IgD-negative memory B cell (primary cell): Measurements from ENCODE around the gene DIPK1B. TPM values are rescaled to one million over a fixed set of nuclear protein-coding genes. Genes with fewer than 3 reads are reported as not detected.

ENCODE experiments used
- H3K27ac Mint-ChIP-seq, 3 donors: one replicate each; pipeline ENCODE4 v1.8.0; 2020 to 2022; ENCODE audit warnings: mild to moderate bottlenecking in 3 of 3, mixed read lengths in 3 of 3, moderate library complexity in 1 of 3
- H3K27me3 Mint-ChIP-seq: one replicate; pipeline ENCODE4 v1.8.0; 2021; ENCODE audit warnings: mixed read lengths
- H3K36me3 Mint-ChIP-seq: one replicate; pipeline ENCODE4 v1.8.0; 2020; ENCODE audit warnings: mild to moderate bottlenecking, mixed read lengths
- H3K4me1 Mint-ChIP-seq, 3 donors: one replicate each; pipeline ENCODE4 v1.8.0; 2020 to 2022; ENCODE audit warnings: mixed read lengths in 3 of 3, mild to moderate bottlenecking in 1 of 3
- H3K4me3 Mint-ChIP-seq, 4 donors: one replicate each; pipeline ENCODE4 v1.8.0; 2020 to 2022; ENCODE audit warnings: mild to moderate bottlenecking in 4 of 4, mixed read lengths in 4 of 4, moderate library complexity in 3 of 4
- H3K9me3 Mint-ChIP-seq, 3 donors: one replicate each; pipeline ENCODE4 v1.8.0; 2020 to 2021; ENCODE audit warnings: mixed read lengths in 3 of 3, mild to moderate bottlenecking in 1 of 3
- polyA plus RNA-seq: library from polyadenylated mRNA; unstranded; fragments of 300-500 nt; fragmentation: Illumina TruSeq; gene quantifications from one replicate; pipeline ENCODE4 v1.2.3, GENCODE V29; 2021

Gene DIPK1B
- 0.90 TPM for polyA plus RNA-seq

DNA sequence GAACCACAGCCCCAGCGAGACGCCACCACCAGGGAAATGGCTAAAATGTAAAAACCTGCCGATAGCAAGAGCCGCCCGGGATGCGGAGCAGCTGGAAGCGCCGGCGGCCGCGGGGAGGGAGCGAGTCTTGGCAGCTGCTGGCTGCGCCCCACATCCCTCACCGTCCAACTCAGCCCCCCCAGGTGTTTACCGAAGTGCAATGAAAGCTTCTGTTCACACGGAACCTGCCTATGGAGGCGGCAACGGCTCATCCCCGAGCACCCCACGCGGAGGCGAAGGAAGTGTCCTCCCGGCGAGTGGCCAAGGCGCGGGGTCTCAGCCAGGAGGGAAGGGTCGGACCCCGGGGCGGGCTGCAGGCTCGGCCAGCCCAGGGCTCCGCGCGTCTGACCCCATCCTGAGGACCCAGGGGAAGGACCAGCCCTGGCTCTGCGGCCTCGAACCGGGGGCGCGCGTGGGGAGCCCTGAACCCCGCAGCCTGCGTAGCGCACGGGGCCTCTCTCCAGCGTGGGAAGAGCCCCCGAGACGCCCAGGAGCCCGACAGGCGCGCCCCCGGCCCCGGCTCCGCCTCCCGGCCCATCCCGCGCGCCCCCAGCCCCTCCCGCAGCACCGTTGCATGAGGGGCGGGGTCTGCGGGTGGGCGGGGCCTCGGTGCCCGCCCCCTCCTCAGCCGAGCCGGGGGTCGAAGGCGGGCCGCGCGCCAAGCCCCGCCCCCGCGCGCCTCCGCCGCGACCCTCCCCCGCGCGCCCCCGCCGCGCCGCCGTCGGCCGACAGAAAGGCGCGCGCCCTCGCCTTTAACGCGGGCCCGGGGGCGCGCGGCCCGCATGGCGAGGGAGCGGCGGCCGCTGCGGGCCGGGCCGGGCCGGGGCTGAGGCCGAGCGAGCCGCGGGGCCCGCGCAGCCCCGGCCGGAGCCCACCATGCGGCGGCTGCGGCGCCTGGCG, at the start of gene DIPK1B:
TSS of gene DIPK1B (plus strand) at position 822 of the 939 bp plus-strand sequence. CDS start at position 916, 94 bp downstream.
- Mint-ChIP-seq H3K27me3 (peaks cover 31% of the 10 kb centered on the region), H3K4me1 (peaks cover 0 to 5% (median 0%) of the 10 kb centered on the region in 3 donors), H3K9me3 (no peaks in the 10 kb centered on the region), H3K4me3 (peak within 1 kb of the TSS; percentile 61 to 91 (median 76)), H3K36me3 (no peaks in the 10 kb centered on the region), H3K27ac (peak within 1 kb of the TSS in 1 of 3 donors; percentile 21)

DNA sequence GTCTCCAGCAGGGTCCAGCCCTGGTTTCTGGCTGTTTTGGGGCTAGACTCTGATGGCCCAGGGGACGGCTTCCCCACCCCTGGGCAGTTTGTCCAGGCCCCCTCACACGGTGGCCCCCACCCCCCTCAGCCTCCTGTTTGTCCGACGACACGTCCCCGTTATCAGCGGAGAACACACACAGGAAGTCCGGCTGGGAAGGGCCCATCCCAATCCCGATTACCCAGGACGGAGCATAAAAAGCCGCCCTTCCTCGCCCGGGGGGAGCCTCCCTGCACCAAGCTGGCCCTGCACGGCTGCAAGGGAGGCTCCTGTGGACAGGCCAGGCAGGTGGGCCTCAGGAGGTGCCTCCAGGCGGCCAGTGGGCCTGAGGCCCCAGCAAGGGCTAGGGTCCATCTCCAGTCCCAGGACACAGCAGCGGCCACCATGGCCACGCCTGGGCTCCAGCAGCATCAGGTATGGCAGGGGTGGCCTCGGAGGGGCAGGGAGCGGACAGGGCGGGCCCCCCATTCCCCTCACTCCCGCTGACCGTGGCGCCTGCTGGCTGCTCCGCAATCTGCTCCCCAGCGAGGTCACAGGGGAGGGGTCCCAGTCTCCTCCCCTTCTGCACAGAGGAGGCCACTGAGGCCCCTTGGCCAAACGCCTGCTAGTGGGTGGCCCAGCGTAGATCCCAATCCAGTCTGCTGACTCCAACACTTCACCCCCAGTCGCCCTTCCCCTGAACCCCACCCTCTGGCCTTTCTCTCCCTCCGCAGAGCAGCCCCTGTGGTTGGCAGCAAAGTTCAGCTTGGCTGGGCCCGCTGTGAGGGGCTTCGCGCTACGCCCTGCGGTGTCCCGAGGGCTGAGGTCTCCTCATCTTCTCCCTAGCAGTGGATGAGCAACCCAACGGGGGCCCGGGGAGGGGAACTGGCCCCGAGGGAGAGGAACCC, 49.5 kb upstream of the DIPK1B start, which contains the start of gene EGFL7:
TSS of gene EGFL7 (plus strand) at position 261 of the 926 bp plus-strand sequence. CDS start 5,367 bp downstream, outside the sequence.
- Mint-ChIP-seq H3K9me3 (no peaks in the 10 kb centered on the region), H3K27ac (no peak within 1 kb of the TSS), H3K36me3 (no peaks in the 10 kb centered on the region), H3K4me1 (peaks cover 0 to 5% (median 2%) of the 10 kb centered on the region in 3 donors), H3K4me3 (peak within 1 kb of the TSS in 2 of 4 donors; percentile 17 to 72), H3K27me3 (peaks cover 28% of the 10 kb centered on the region)

DNA sequence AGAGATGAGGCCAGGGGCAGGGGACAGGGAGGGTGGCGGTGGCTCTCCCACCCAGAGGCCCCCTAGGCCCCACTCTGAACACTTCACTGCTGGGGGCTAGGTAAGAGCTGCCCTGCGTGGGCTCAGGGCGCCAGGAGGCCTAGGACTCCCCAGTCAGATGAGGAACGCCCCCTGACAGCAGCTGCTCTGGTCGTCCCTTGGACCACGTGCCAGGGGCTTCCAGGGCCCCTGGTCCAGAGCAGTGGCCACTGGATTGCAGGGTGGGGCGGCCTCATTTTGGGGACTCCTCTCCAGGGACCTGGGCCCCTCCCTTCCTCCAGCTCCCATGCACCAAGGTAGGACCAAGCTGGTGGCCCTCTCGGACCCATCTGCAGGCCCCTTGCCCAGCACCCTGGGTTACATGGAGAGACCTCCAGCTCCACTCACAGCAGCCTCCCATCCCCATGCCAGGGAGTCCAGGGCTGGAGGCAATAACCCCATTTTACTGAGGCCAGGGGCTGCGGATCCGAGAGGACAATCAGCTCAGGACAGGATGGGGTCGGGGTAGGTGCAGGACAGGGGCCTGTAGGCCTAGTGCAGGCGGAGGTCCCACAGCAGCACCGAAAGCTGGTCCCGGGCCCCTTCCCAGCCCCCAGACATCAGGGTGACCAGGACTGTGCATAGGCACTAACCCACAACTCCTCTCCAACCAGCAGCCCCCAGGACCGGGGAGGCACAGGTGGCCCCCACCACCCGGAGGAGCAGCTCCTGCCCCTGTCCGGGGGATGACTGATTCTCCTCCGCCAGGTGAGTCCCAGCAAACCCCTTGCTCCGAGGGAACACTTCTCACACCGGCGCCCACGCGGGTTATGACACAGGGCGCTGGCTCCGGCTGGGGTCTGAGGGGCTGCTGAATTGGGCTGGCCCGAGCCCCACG, 48.1 kb upstream of the DIPK1B start:
- Mint-ChIP-seq H3K36me3 (no peaks in the 10 kb centered on the region), H3K4me1 (peaks cover 0 to 2% (median 0%) of the 10 kb centered on the region in 3 donors), H3K9me3 (no peaks in the 10 kb centered on the region), H3K4me3 (peak overlapping the region in 3 of 4 donors; percentile 17 to 72 (median 67)), H3K27ac (no peak overlapping the region), H3K27me3 (peaks cover 26% of the 10 kb centered on the region)

GRCh38 chr9:136665111-136665703, 47.2 kb upstream of the DIPK1B start:
- H3K27ac Mint-ChIP-seq = no peak overlapping the region
- H3K4me3 Mint-ChIP-seq = peak overlapping the region; percentile 17 to 84 (median 70)
- H3K36me3 Mint-ChIP-seq = no peaks in the 10 kb centered on the region
- H3K9me3 Mint-ChIP-seq = no peaks in the 10 kb centered on the region
- H3K27me3 Mint-ChIP-seq = peaks cover 25% of the 10 kb centered on the region
- peaks cover 0 to 2% (median 0%) of the 10 kb centered on the region in 3 donors for H3K4me1 Mint-ChIP-seq

- peaks cover 21% of the 10 kb centered on the region for H3K27me3 Mint-ChIP-seq
- no peaks in the 10 kb centered on the region for H3K36me3 Mint-ChIP-seq
- H3K27ac Mint-ChIP-seq = no peak overlapping the region
- peaks cover 0 to 2% (median 0%) of the 10 kb centered on the region in 3 donors for H3K4me1 Mint-ChIP-seq
- H3K4me3 Mint-ChIP-seq = no peak overlapping the region
- no peaks in the 10 kb centered on the region for H3K9me3 Mint-ChIP-seq
These were observed 46.5 kb upstream of the DIPK1B start for GRCh38 chr9:136665704-136666371.

DNA sequence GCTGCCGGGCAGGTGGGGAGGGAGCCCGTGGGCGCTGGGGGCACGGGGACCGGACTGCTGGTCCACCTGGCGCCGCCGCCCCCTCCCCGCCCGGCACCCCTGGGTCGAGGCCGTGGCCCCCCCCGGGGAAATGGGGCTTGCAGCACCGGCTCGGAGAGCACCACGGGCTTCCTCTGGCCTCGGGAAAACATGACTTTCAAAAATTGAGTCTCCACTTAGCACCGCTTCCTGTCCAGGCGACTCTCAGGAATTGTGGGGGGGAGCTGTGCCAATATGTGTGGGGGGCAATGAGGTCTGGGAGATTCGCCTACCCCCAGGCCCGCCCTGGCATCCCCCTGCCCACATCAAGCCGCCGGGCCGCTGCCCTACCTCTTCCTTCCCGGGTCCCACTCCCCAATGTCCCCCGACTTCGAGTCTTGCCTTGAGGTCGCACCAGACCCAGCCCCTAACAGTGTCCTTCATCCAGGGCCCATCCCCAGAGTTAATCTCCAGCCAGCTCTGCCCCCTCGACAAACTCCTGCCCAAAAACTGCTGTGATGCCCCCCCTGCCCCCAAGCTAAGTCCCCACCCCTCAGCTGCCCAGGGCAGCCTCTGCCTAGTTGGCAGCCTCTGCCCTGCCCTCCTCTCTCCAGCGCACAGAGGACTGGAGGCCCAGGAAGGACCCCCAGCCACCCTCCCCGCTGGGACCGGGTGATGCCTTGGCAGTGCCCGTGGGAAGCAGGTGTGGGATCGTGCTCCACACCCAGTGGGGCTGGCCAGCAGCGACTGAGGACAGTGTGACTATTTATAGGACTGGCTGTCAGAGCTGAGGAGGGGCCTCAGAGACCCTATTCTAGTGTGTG, 45.8 kb upstream of the DIPK1B start:
- Mint-ChIP-seq H3K9me3 (no peaks in the 10 kb centered on the region), H3K4me3 (peak overlapping the region in 3 of 4 donors; percentile 27 to 73 (median 54)), H3K27me3 (peaks cover 18% of the 10 kb centered on the region)

DNA sequence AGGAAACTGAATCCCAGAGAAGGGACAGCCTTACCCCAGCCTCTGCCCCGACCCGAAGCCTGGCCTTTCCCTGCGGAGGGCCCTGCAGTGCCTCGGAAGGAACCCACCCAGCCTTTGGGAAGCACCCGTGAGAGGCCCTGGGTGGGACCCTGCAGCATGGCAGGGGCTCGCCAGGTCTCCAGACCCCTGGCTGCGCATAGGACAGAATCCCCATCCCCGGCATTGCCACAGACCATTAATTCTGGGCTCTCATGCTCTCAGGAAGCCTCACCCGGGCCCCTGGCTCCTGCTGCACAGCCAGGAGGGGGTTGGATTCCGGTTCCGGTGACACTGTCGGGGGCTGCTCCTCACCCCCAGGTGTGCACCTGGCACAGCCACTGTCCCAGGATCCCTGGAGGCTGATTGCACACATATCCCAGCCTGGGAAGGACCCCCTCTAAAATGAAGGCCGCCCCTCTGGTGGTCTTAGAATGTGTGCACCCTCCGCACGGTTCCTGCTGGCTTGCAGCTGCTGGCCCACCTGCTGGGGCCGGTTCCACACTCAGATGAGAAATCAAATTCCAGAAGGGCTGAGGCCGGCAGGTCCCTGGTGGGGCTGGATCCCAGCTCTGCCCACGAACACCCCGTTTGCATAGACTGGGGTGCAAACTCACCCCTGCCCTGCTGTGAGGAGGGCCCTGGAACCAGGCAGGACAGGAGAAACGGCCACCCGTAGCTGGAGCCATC, 45.0 kb upstream of the DIPK1B start:
- H3K27ac Mint-ChIP-seq = no peak overlapping the region
- H3K9me3 Mint-ChIP-seq = no peaks in the 10 kb centered on the region
- H3K4me3 Mint-ChIP-seq = no peak overlapping the region
- peaks cover 0 to 2% (median 2%) of the 10 kb centered on the region in 3 donors for H3K4me1 Mint-ChIP-seq
- H3K36me3 Mint-ChIP-seq = no peaks in the 10 kb centered on the region
- peaks cover 18% of the 10 kb centered on the region for H3K27me3 Mint-ChIP-seq

More for the DNA sequence above, 45.8 kb upstream of the DIPK1B start:
- Mint-ChIP-seq H3K27ac (no peak overlapping the region), H3K4me1 (peaks cover 0 to 2% (median 2%) of the 10 kb centered on the region in 3 donors), H3K36me3 (no peaks in the 10 kb centered on the region)

GRCh38 chr9:136667940-136668760, 44.2 kb upstream of the DIPK1B start:
- H3K4me1 Mint-ChIP-seq = peaks cover 0 to 2% (median 2%) of the 10 kb centered on the region in 3 donors
- no peaks in the 10 kb centered on the region for H3K36me3 Mint-ChIP-seq
- H3K4me3 Mint-ChIP-seq = no peak overlapping the region
- H3K9me3 Mint-ChIP-seq = no peaks in the 10 kb centered on the region
- H3K27me3 Mint-ChIP-seq = peaks cover 15% of the 10 kb centered on the region
- no peak overlapping the region for H3K27ac Mint-ChIP-seq

GRCh38 chr9:136668983-136669790, 43.2 kb upstream of the DIPK1B start:
- Mint-ChIP-seq H3K27me3 (peaks cover 15% of the 10 kb centered on the region), H3K9me3 (no peaks in the 10 kb centered on the region), H3K4me1 (peaks cover 0 to 2% (median 2%) of the 10 kb centered on the region in 3 donors), H3K27ac (no peak overlapping the region), H3K36me3 (no peaks in the 10 kb centered on the region), H3K4me3 (peak overlapping the region in 1 of 4 donors; percentile 27)

DNA sequence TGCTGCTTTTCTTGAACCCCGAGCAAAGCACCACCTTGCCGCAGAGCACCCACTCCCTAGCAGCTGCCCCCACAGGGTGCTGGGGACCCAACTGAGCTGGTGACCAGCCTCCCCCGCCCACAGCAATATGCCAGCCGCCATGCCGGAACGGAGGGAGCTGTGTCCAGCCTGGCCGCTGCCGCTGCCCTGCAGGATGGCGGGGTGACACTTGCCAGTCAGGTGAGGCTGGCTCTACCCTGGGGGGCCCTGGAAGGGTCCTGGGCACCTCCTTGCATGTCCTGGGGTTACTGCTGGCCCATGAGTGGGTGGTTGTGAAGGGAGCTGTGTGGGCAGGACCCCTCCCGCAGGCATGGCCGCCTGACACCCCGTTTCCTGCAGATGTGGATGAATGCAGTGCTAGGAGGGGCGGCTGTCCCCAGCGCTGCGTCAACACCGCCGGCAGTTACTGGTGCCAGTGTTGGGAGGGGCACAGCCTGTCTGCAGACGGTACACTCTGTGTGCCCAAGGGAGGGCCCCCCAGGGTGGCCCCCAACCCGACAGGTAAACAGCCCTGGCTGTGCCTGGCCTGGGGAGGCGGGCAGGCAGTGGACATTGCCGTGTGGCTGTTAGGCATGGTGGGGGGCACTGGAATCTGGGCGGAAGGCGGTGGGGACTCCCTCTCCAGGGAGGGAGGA, 42.4 kb upstream of the DIPK1B start:
- Mint-ChIP-seq H3K4me1 (peaks cover 0 to 2% (median 2%) of the 10 kb centered on the region in 3 donors), H3K27me3 (peaks cover 10% of the 10 kb centered on the region), H3K9me3 (no peaks in the 10 kb centered on the region), H3K4me3 (no peak overlapping the region), H3K36me3 (no peaks in the 10 kb centered on the region), H3K27ac (no peak overlapping the region)
